Bone marrow (tissue), 2 donors: ENCODE results near the gene MYH10.

Source experiments
- DNase-seq, 2 donors: peaks; one replicate each; lab custom pipeline; 2025; lab: John Stamatoyannopoulos, UW

MYH10 gene

GRCh38 chr17:8494506-8495111, 135.9 kb downstream of the MYH10 start:
- DNase-seq, result no peak

GRCh38 chr17:8494021-8494420, 136.5 kb downstream of the MYH10 start:
- DNase-seq, result no peak

- DNase-seq, result no peak
Observed at GRCh38 chr17:8492121-8492520, 138.4 kb downstream of the MYH10 start.

- DNase-seq, result no peak
Observed at GRCh38 chr17:8490256-8491023, 140.1 kb downstream of the MYH10 start.

- no peak for DNase-seq
Observed at GRCh38 chr17:8489841-8490240, 140.7 kb downstream of the MYH10 start.

GRCh38 chr17:8488901-8489300, 141.6 kb downstream of the MYH10 start:
- DNase-seq, result no peak

GRCh38 chr17:8488491-8488890, 142.0 kb downstream of the MYH10 start:
- no peak for DNase-seq

GRCh38 chr17:8487743-8488142, 142.8 kb downstream of the MYH10 start:
- DNase-seq, result no peak

GRCh38 chr17:8487130-8487645, 143.3 kb downstream of the MYH10 start:
- DNase-seq, result no peak

- no peak for DNase-seq
Observed at GRCh38 chr17:8485491-8485890, 145.0 kb downstream of the MYH10 start.

GRCh38 chr17:8484465-8484864, 146.1 kb downstream of the MYH10 start:
- no peak for DNase-seq

GRCh38 chr17:8482546-8482945, 148.0 kb downstream of the MYH10 start:
- DNase-seq, result no peak

GRCh38 chr17:8481703-8482102, 148.8 kb downstream of the MYH10 start:
- no peak for DNase-seq

- no peak for DNase-seq
Observed at GRCh38 chr17:8481089-8481488, 149.4 kb downstream of the MYH10 start.

- no peak for DNase-seq
Observed at GRCh38 chr17:8480011-8480976, 150.2 kb downstream of the MYH10 start.

- no peak for DNase-seq
Observed at GRCh38 chr17:8479431-8479947, 151.0 kb downstream of the MYH10 start.

GRCh38 chr17:8477715-8478441, 152.6 kb downstream of the MYH10 start:
- no peak for DNase-seq

- no peak for DNase-seq
Observed at GRCh38 chr17:8477171-8477570, 153.4 kb downstream of the MYH10 start.

- no peak for DNase-seq
Observed at GRCh38 chr17:8476741-8477140, 153.8 kb downstream of the MYH10 start.

- DNase-seq, result no peak
Observed at GRCh38 chr17:8475781-8476180, 154.7 kb downstream of the MYH10 start.

- DNase-seq, result no peak
Observed at GRCh38 chr17:8475227-8475626, 155.3 kb downstream of the MYH10 start.
